HG03342 (cell line): ENCODE results near the gene LATS1.
"Not testable (repeated sequence)": the region's sequence is repeated elsewhere in the genome, so short reads cannot be mapped to it uniquely, and the experiment has no call there.

Source experiments
- ATAC-seq: cut with Tn5 transposase; IDR thresholded peaks from one replicate; pipeline ENCODE4 v1.9.1; 2021; ENCODE audit warnings: mild to moderate bottlenecking, moderate library complexity; ENCODE audit not compliant: unreplicated experiment

LATS1 gene

DNA sequence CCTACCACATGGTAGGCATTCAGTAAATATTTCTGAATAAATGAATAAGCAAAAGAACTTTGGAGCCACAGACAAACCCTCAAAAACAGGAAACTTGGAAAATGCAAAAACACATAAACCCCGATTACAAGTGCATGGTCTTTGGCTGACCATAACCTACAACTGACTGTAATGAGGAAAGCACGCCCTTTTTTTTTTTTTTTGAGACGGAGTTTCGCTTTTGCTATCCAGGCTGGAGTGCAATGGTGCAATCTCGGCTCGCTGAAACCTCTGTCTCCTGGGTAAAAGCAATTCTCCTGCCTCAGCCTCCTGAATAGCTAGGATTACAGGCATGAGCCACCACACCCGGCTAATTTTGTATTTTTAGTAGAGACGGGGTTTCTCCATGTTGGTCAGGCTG, 11.9 kb upstream of the LATS1 start:
- ATAC-seq, result no peak

DNA sequence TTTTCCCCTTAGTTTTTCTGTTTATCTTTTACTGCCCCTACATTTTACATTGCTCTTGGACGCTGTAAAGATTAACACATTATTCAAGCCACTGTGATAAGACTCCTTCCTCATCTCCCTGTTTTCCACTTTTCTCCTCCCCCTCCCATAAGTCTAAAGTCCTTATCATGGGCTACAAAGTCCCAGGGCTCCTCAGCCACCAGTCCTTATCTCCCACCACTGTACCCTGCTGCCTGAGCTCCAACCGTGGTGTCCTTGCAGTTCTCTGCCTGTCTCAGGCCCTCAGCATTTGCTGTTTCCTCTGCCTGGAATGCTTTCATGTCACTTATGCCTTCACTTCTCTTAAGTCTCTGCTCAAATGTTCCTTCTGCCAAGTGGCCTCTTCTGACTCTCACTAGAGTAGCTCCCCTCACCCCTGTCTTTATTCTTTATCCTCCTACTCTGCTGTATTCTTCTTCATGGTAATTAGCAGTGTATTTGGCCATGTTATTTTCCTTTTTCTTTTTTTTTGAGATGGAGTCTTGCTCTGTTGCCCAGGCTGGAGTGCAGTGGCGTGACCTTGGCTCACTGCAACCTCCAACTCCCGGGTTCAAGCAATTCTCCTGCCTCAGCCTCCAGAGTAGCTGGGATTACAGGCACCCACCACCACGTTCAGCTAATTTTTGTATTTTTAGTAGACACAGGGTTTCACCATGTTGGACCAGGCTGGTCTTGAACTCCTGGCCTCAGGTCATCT, 10.8 kb upstream of the LATS1 start:
- ATAC-seq, result no peak

DNA sequence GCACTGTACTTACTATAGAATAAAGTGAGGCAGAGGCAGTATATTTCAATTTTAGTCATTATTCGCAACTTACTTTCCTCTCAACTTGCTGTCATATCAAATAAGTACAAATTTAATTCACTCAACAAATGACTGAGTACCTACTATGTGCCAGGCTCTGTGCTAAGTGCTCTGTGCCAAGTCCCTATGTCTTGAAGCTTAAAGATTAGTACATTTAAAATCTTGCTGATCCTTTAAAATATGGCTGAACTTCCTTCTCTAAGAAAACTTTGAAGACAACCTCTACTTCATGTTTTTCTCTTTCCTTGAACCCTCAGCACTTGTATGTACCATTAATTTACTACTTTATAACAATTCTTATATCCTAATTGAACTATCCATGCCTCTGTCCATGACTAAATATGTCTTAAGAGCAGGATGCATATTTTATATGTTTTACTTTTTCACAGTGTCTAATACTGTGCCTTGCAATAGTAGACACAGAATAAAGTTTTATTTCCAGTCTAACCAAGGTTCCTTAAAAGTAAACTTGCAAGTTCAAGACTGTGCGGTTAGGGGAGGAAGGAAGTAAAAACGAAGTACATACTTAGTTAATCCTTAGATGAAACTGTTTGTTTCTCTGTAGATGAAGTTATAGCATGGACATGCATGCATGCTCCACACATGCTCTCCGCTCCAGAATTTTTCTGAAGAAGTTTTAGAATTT, 10.0 kb upstream of the LATS1 start:
- ATAC-seq, result no peak

DNA sequence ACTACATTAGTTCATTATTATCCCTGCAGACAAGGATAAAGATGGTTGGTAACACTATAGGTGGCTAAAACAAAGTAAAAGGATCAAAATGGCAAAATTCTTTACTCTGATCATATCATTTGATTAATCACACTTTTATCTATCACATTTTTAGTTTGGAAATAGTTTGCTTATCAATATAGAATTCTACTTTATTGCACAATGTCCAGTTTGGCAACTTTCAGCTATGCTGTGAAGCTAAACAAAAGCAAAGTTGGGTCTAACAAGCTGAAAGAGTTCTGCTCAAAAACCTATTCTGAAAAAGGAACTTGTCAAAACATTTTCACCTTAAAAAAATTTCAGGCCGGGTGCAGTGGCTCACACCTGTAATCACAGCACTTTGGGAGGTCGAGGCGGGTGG, 7.9 kb upstream of the LATS1 start:
- ATAC-seq, result no peak

DNA sequence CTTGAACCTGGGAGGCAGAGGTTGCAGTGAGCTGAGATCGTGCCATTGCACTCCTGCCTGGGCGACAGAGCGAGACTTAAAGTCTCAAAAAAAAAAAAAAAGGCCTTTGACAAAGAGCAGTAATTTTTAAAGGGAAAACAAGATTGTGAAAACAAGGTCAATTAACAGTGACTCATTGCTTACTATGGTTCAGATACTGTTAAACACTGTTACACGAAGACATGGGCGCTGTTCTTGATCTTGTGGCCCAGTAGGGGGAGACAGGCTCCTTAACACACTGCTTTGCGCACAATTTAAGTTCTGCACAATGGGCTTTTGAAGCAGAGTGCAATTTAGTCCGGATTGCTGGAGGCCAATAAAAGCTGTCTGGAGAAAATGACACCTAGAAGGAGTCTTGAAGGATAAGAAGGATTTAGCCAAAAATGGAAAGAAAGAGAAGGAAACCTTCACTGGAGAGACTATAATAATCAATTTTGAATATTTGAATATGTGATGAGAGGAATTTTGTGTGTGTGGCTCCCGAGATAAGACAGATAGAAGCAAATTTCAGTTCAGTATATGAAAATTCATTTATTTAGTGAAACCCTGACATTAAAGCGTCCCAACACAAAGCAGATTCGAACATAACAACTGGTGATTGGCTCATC, 6.0 kb upstream of the LATS1 start:
- peak; percentile 52 for ATAC-seq

DNA sequence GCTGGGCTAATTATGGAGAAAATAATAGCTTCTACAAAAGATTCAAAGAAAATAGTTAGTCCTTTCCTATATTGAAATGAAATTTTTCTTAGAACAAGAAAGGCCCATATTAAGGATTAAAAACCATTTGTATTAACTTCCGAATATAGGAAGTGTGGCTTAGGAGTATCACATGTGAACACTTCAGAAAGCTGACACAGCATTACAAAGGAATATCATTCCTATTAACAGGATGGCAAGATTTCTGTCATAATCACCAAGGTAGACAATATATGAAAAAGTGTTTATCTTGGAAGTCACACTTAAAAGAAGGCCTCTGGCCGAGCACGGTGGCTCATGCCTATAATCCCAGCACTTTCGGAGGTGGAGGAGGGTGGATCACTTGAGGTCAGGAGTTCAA, 5.4 kb upstream of the LATS1 start:
- no peak for ATAC-seq

DNA sequence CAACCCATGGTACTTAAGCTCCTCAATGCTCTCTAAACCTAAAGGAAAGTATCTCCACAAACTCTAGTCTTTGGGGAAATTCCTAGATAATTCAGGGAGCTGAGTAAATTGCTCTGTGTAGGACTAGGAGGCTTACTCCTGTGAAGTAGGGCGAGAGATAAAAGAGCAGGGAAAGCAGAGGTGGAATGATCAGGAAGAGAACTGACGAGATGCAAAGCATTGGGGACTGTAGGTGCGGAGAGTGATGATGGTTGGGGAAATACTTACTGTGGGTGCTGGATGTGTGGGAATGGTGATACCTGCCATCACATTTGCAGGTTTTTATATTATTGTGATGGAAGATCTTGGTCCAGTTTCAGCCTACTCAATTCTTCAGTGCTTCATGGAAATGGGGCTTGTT, 1.6 kb upstream of the LATS1 start:
- ATAC-seq, result no peak

DNA sequence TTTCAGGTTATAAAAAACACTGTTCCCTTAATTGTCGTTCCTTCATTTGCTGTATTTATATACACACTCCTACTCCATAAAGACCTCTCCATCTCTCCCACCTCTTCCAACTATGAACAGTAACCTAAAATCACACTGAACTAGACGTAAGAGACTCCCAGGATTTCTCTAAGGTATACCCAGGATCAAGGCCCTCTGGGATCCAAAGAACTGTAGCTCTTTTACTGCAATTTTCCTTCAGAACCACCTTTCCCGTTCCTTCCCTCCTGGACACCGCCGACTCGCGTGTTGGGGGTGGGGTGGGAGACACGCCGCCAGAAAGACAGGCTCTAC, 680 bp downstream of the LATS1 start:
- no peak for ATAC-seq

DNA sequence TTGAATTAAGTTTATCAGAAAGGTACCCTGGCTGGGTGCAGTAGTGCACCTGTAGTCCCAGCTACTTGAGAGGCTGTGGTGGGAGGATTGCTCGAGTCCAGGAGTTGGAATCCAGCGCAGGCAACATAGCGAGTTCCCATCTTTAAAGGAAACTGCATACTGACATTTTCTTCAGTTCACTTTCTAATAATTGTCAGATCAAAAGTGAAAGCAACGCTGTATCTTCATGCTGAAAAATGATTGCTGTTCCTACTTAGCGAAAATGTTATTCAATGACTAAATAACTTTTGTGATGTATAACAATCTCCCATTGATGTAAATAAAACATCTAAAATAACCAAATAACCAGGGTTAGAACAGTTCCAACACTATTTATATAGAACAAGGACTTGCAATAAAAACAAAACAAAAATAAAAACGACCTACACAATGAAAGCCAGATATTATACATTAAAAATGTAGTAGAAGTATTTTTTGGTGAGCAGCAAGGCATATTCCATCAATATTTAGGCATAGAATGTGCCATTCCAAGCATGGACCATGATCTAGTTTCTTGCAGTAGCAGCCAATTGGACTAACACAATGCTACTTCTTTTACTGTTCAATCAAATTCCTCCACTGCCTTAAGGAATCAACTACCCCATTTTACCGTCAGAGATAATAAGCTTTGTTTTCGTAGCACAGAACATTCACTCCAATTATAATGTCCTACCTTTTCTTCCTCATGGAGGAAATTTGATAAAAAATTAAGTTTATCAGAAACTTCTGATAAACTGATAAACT, 1.5 kb downstream of the LATS1 start:
- ATAC-seq, result no peak

DNA sequence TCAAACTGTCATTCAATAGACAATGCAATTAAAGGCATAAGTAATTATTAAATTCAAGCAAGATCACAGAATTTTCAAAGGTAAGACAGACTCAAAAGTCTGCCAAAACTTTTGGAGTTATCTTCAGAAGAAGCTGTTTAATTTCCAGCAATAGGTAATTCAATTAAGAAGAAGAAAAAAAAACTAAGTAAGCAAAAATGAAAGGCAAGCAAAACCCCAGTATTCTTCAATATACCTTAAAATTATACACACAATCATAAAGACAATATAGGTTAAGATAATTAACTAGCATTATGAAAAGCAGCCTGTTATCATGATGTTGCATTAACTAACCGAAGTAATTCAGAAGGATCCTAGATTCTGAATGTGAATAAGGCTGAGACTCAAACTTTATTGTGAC, 3.5 kb downstream of the LATS1 start:
- ATAC-seq, result no peak

DNA sequence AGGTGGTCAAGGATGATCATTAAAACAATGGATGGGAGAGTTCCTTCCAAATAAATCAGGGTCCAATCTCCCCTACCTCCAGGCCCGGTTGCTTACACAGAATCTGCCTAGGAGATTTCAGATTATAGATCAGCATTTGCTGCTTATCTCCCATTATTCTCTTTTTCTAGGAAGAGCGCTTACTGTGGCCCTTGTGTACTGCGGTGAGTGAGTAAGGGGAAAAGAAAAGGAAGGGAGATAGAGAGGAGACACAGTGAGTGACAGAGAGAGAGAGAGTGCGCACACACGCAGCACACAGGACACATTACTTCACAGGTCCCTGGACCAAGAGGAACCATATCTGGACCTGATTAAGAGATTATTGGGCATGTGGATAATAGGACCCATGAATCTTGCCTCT, 6.2 kb downstream of the LATS1 start:
- no peak for ATAC-seq

DNA sequence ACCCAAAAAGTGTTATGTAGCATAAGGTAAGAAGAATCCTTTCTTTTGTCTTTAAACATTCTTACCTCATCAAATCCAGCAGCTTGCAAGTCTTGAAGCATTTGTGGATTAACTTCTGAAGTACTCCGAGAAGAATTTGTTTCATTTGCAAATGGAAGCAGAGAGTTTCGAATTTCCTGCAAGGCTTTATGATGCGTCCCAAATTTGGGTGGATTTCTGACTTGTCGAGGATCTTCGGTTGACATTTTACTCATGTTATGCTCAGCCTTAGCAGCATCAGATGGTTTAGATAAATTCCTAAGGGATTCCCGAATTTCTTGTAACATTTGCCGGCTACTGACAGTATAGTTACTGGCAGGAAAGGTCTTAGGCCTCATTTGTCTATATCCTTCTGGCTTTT, 16.2 kb downstream of the LATS1 start:
- no peak for ATAC-seq

DNA sequence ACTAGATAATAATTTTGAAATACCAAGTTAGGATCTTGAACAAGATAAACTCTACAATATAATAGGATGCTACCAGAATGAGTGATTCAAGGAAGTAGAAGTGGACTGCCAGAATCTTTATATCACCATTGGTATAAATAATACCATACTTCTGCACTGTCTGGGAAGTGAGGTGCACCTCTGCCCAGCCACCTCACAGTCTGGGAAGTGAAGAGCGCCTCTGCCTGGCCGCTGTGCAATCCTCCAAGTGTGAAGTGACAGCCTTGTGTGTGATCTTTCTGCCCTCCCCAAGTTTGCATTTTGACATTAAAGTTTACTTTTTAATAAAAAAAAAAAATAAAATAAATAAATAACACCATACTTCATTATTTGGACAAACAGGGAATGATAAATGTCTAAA, 18.8 kb downstream of the LATS1 start:
- ATAC-seq, result no peak

DNA sequence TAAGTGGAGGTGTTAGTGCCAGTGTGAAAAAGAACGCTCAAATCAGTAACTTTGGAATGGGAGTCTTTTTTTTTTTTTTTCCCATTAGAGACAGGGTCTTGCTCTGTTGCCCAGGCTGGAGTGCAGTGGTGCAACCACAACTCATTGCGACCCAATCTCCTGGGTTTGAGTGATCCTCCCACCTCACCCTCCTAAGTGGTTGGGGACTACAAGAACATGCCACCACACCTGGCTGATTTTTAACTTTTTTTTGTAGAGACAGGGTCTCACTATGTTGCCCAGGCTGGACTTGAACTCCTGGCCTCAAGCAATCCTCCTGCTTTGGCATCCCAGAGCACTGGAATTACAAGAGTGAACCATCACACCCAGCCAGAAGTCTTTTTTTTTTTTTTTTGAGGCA, 19.7 kb downstream of the LATS1 start:
- no peak for ATAC-seq

DNA sequence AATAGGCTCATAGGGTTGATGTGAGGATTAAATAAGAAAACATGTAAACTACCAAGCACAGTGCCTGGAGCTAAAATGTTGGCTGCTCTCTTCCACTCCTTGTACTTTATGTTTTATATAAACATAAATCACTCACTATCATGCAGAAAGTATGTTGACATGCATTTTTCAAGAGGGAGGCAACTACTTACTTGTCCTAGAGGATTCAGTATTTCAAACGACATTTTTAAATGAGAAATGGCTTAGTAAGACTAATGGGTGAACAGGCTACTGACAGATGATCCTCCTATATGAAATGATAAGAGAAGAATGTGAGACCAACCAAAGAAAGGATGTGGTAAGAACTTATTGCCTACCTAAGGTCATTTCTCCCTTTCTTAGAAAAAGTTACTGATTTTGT, 21.0 kb downstream of the LATS1 start:
- no peak for ATAC-seq

DNA sequence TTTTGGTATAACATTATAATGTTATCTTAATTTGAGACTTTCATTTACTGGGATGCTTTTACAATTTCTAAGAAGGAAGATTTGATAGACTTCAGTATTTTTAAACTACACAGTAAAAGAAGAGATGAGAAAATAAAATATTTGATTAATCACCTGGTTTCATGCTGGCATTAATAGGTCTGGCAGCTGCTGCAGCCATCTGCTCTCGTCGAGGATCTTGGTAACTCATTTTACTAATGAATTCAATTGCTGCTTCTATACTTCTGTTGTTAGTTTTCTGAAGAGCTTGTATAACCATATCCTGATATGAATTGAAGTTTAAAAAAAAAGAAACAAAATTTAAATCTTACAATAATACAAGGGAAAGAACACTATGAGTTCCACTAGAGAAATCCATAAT, 23.0 kb downstream of the LATS1 start:
- ATAC-seq, result no peak

DNA sequence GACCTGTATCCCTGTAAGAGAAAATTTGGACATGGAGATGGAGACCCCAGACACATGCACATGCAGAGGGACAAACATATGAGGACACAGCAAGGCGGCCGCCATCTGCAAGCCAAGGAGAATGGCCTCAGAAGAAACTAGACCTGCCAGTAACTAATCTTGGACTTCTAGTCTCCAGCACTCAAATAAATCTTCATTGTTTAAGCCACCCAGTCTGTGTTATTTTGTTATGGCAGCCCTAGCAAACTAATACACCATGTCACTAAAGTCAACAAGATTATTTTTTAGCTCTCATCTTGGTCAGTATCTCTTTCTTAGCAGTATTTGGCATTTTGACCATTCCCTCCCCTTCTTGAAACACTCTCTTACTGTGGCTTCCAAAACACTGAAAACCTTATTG, 26.7 kb downstream of the LATS1 start:
- ATAC-seq, result no peak

DNA sequence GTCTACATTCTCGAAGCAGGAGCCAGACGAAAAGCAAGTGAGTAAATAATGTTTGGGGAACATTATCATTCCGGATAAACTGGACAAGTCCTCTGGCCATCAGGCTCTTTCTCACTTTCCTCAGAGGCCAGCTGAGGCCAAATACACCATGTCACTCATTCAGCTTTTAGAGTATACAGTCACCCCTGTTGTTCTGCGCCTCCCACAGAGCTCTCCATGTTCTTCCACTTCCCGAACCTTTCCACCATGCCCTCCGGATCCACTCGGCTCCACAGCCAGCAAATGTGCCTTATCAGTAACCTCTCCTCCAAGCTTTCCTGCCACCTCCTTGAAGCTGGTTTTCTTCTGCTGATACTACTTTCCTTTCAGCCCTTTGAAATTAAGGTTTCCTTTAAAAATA, 31.7 kb downstream of the LATS1 start:
- no peak for ATAC-seq

DNA sequence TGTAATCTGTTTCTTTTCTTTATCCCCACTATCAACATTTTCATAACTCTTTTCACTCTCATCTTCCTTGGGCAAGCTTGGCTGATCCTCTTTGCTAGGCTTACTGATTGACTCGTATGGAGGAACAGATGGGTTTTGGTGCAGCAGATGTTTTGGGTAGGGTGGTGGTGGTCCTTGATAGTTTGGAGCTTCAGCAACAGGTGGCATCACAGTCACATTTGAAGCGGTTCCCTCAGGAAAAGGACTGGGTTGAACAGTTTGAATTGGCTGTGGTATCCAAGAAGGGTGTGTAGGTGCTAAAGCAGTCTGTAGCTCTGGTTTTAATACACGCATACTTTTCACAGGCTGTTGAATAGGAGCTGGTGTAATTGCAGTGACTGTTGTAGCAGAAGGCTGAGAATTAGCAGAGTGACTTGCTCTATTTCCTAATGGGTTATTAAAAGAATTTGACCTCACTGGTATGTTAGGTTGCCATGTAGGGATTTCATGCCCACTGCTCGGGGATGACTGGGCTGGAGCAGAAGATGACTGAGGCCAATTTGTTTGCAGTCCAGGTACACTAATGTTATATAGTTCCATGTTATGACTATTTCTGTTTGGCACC, 34.5 kb downstream of the LATS1 start:
- ATAC-seq, result no peak

DNA sequence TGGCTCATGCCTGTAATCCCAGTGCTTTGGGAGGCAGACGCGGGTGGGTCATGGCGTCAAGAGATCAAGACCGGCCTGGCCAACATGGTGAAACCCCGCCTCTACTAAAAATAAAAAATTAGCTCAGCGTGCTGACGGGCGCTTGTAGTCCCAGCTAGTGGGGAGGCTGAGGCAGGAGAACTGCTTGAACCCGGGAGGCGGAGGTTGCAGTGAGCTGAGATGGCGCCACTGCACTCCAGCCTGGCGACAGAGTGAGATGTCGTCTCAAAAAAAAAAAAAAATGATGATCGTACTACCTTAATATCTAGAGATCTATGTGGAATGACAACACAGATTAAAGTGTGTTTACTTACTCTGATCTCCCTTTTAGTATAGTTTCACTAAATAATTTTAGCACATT, 36.1 kb downstream of the LATS1 start:
- ATAC-seq, result not testable (repeated sequence)

DNA sequence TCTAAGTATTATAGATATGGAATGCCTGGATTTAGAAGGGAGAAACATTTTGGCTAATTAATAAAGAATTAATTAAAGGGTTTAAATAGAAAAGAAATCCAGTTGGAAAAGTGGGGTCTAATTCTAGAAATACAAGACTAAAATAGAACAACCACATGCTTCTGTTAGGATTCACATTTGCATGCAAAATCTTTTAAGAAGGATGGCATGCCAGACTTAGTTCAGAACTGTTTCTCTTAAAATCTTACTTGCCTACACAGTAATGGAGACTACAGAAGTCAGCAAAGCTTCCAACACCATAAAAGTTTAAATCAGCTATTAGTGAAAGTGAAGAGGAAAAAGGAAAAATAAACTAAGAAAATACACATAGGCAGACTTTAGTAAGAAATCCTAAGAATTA, 36.7 kb downstream of the LATS1 start:
- no peak for ATAC-seq
